ENCODE data around the gene RBM39. TPM values are rescaled to one million over a fixed set of nuclear protein-coding genes. Genes with fewer than 3 reads are reported as not detected.

The RBM39 gene
- total and polyA plus RNA-seq, 2 of the 8 experiments (the other 6 are each of a cell fraction or from before 2014, with no cell fraction given): 78.0 to 219 TPM

GRCh38 chr20:35654415-35654814 lies 87.6 kb downstream of the RBM39 start:
- H2BK20ac ChIP-seq (ENCODE audit: low read length): no peak overlapping the region
- H4K8ac ChIP-seq (ENCODE audit: extremely low read depth, insufficient read depth, low read length): no peak overlapping the region; the same call in 1 of the 2 replicates
- H2BK12ac ChIP-seq (ENCODE audit: low read depth, low read length): no peak overlapping the region
- no peak overlapping the region for H2BK15ac ChIP-seq (ENCODE audit: low read length)
- no peak overlapping the region for H3K14ac ChIP-seq (ENCODE audit: insufficient read length)
- no peak overlapping the region for H2AK5ac ChIP-seq (ENCODE audit: low read depth, low read length)
- no peak overlapping the region for H3K27ac ChIP-seq (ENCODE audit: low read depth, low read length)
- peak in 1 of 2 experiments; percentile 28 for DNase-seq (ENCODE audit: low read depth in 1 of 2, low spot score in 2 of 2)
- H3K79me1 ChIP-seq (ENCODE audit: low read depth, low read length): peaks cover 14% of the 10 kb centered on the region
- ChIA-PET POLR2A (ENCODE audit: partially characterized antibody) (interaction anchor here (1.0 to 4.4 kb wide), 9 partner anchors 8 to 88 kb away, joined by 3 to 43 read pairs (median 5); partner anchors contain the start of genes CPNE1, RBM12 and RBM39), CTCF (ENCODE audit: partially characterized antibody) (no interaction called here)
- H2BK5ac ChIP-seq (ENCODE audit: low read depth, low read length): no peak overlapping the region
- no peak overlapping the region for H3K23ac ChIP-seq (ENCODE audit: insufficient read length)
- no peak overlapping the region for H3K18ac ChIP-seq (ENCODE audit: extremely low read depth, low read length)
- no peaks in the 10 kb centered on the region for H3K23me2 ChIP-seq (ENCODE audit: low read depth, low read length)
- H3K4me1 ChIP-seq (replicated peaks in 1 of 4; ENCODE audit: control insufficient read depth in 3 of 4, insufficient read depth in 4 of 4, low read length in 3 of 4): peaks cover 0 to 2% (median 0%) of the 10 kb centered on the region in 4 experiments; a peak in 1 of 7 replicates
- H3K27me3 ChIP-seq (replicated peaks in 1 of 4; ENCODE audit: control insufficient read depth in 3 of 4, extremely low read depth in 1 of 4, insufficient read depth in 3 of 4, low read length in 3 of 4): no peaks in the 10 kb centered on the region
- no peak overlapping the region for H3K4me3 ChIP-seq (ENCODE audit: extremely low read depth in 1 of 4, insufficient read depth in 2 of 4, low read depth in 3 of 4, low read length in 4 of 4)
- peaks cover 38 to 41% of the 10 kb centered on the region in 2 experiments for H4K20me1 ChIP-seq (replicated peaks in 1 of 2; ENCODE audit: control insufficient read depth in 1 of 2, insufficient read depth in 2 of 2, low read length in 2 of 2)
- no peak overlapping the region for H3K56ac ChIP-seq (replicated peaks; ENCODE audit: insufficient read length, low read depth, low read length)
- no peak overlapping the region for H2BK120ac ChIP-seq (replicated peaks; ENCODE audit: low read depth, low read length)
- no peak overlapping the region for H3K4me2 ChIP-seq (ENCODE audit: insufficient read depth in 1 of 2, low read depth in 2 of 2, low read length in 2 of 2)
- H3K4ac ChIP-seq (replicated peaks; ENCODE audit: insufficient read length, low read depth, low read length): no peak overlapping the region
- H3K36me3 ChIP-seq (ENCODE audit: control insufficient read depth in 2 of 4, insufficient read depth in 4 of 4, low read length in 3 of 4): peaks cover 10 to 53% (median 25%) of the 10 kb centered on the region in 4 experiments; a peak in 7 of 8 replicates
- H4K5ac ChIP-seq (ENCODE audit: insufficient read length, low read depth, low read length): no peak overlapping the region
- FAIRE-seq: no peak
- H3K79me2 ChIP-seq (ENCODE audit: control insufficient read depth in 1 of 2, insufficient read depth in 2 of 2, low read length in 2 of 2): peaks cover 54 to 100% of the 10 kb centered on the region in 2 experiments
- no peak overlapping the region for H3K9ac ChIP-seq (replicated peaks in 1 of 4; ENCODE audit: extremely low read depth in 1 of 4, low read depth in 3 of 4, low read length in 3 of 4)
- no peak overlapping the region for H4K91ac ChIP-seq (replicated peaks; ENCODE audit: insufficient read length, low read length)
- H3K9me3 ChIP-seq (ENCODE audit: insufficient read depth in 2 of 2, low read depth in 1 of 2, low read length in 1 of 2): no peaks in the 10 kb centered on the region
- no peak overlapping the region for H2AFZ ChIP-seq (ENCODE audit: low read length)
- 95% methylated on average over 9 of the region's 9 CpGs; no CpG with 5 or more reads in 1 of the 2 experiments for WGBS, 2 experiments (ENCODE audit: extremely low coverage in 1 of 2, insufficient coverage in 1 of 2, insufficient read length in 1 of 2, insufficient replicate concordance in 2 of 2, low coverage in 1 of 2, low lambda C conversion rate in 2 of 2, missing lambda C conversion rate in 1 of 2)
- TF ChIP-seq, protein P1, sequence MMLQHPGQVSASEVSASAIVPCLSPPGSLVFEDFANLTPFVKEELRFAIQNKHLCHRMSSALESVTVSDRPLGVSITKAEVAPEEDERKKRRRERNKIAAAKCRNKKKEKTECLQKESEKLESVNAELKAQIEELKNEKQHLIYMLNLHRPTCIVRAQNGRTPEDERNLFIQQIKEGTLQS (IDR thresholded peaks at IDR 0.05; ENCODE audit: insufficient read depth, low read depth, low read length): no peak
- TF ChIP-seq, protein P2, sequence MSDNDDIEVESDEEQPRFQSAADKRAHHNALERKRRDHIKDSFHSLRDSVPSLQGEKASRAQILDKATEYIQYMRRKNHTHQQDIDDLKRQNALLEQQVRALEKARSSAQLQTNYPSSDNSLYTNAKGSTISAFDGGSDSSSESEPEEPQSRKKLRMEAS (IDR thresholded peaks at IDR 0.05): no peak
- no peak for TF ChIP-seq SP2 (IDR thresholded peaks at IDR 0.05; ENCODE audit: low read length)
- TF ChIP-seq, protein P3, sequence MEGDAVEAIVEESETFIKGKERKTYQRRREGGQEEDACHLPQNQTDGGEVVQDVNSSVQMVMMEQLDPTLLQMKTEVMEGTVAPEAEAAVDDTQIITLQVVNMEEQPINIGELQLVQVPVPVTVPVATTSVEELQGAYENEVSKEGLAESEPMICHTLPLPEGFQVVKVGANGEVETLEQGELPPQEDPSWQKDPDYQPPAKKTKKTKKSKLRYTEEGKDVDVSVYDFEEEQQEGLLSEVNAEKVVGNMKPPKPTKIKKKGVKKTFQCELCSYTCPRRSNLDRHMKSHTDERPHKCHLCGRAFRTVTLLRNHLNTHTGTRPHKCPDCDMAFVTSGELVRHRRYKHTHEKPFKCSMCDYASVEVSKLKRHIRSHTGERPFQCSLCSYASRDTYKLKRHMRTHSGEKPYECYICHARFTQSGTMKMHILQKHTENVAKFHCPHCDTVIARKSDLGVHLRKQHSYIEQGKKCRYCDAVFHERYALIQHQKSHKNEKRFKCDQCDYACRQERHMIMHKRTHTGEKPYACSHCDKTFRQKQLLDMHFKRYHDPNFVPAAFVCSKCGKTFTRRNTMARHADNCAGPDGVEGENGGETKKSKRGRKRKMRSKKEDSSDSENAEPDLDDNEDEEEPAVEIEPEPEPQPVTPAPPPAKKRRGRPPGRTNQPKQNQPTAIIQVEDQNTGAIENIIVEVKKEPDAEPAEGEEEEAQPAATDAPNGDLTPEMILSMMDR (IDR thresholded peaks at IDR 0.05; ENCODE audit: control extremely low read depth in 1 of 3, insufficient read depth in 1 of 3, low read depth in 1 of 3, low read length in 3 of 3): no peak
- no peak for TF ChIP-seq BRCA1 (IDR thresholded peaks at IDR 0.05; ENCODE audit: low read depth, low read length)
- no peak for TF ChIP-seq KDM4A (IDR thresholded peaks at IDR 0.05; ENCODE audit: low read depth, low read length, severe bottlenecking)
- no peak for TF ChIP-seq KDM5A (IDR thresholded peaks at IDR 0.05; ENCODE audit: low read length)
- no peak for TF ChIP-seq MAFK (IDR thresholded peaks at IDR 0.05; ENCODE audit: low read depth, low read length)
- no peak for TF ChIP-seq FOSL1 (IDR thresholded peaks at IDR 0.05; ENCODE audit: insufficient read depth, low read depth, low read length)
- no peak for TF ChIP-seq CBX8 (IDR thresholded peaks at IDR 0.05; ENCODE audit: borderline replicate concordance, low read depth, low read length)
